Parathyroid adenoma (tissue), 2 donors: Measurements from ENCODE around the gene SMOC2.

Experiments used
- H2AFZ ChIP-seq: fragments of 300-600 bp; sonication (generic); one replicate; pipeline ENCODE4 v1.7.0; 2017; ENCODE audit warnings: antibody characterized with exemption, mild to moderate bottlenecking
- H3K27ac ChIP-seq: fragments of 300-600 bp; sonication (generic); one replicate; pipeline ENCODE4 v1.7.0; 2017
- H3K27me3 ChIP-seq: fragments of 300-600 bp; sonication (generic); one replicate; pipeline ENCODE4 v1.7.0; 2017; ENCODE audit warnings: low read length; ENCODE audit not compliant: control insufficient read depth, insufficient read depth
- H3K36me3 ChIP-seq: fragments of 300-600 bp; sonication (generic); one replicate; pipeline ENCODE4 v1.7.0; 2017; ENCODE audit warnings: low read length; ENCODE audit not compliant: control insufficient read depth, insufficient read depth
- H3K4me1 ChIP-seq: fragments of 300-600 bp; sonication (generic); one replicate; pipeline ENCODE4 v1.7.0; 2017; ENCODE audit warnings: control low read depth
- H3K4me2 ChIP-seq: fragments of 300-600 bp; sonication (generic); one replicate; pipeline ENCODE4 v1.7.0; 2017; ENCODE audit warnings: low read length
- H3K4me3 ChIP-seq: fragments of 300-600 bp; sonication (generic); one replicate; pipeline ENCODE4 v1.7.0; 2017; ENCODE audit warnings: low read depth, low read length
- H3K79me2 ChIP-seq: fragments of 300-600 bp; sonication (generic); one replicate; pipeline ENCODE4 v1.7.0; 2017; ENCODE audit warnings: control low read depth
- H3K9ac ChIP-seq: fragments of 300-600 bp; sonication (generic); one replicate; pipeline ENCODE4 v1.7.0; 2017; ENCODE audit warnings: mild to moderate bottlenecking
- H3K9me3 ChIP-seq: fragments of 300-600 bp; sonication (generic); one replicate; pipeline ENCODE4 v1.7.0; 2017; ENCODE audit warnings: low read length; ENCODE audit not compliant: control insufficient read depth
- TF ChIP-seq, protein P1 (sequence below): fragments of 300-600 bp; sonication (generic); IDR thresholded peaks from one replicate; pipeline ENCODE4 v1.7.0; 2017; ENCODE audit warnings: antibody characterized with exemption, mild to moderate bottlenecking
- donor health status: primary hyperparathyroidism.

SMOC2 gene

DNA sequence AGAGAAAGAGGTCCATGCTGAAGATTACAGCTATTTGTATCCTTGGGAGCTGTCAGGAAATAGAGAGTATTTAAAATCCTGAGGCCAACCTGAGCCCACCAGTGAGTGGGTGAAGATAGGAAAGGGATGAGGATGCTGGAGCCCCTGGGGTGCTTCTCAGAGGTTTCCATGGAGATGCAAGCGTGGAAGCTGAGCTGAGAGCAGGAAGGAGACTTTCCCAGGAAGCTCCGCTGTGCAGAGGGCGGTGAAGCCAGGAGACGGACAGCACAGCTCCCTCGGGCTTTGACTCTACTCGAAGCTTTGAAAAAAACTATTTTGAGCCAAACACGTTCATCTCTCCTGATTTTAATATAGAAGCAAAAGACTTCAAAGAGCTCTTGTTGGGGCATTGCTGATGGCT lies 222.1 kb downstream of the SMOC2 start:
- Histone ChIP-seq H3K9ac (no peak overlapping the region), H3K36me3 (no peaks in the 10 kb centered on the region), H3K27me3 (no peaks in the 10 kb centered on the region), H2AFZ (no peak overlapping the region), H3K9me3 (no peaks in the 10 kb centered on the region), H3K4me1 (no peaks in the 10 kb centered on the region), H3K27ac (no peak overlapping the region), H3K4me3 (no peak overlapping the region), H3K4me2 (no peak overlapping the region), H3K79me2 (no peaks in the 10 kb centered on the region)
- TF ChIP-seq, protein P1, sequence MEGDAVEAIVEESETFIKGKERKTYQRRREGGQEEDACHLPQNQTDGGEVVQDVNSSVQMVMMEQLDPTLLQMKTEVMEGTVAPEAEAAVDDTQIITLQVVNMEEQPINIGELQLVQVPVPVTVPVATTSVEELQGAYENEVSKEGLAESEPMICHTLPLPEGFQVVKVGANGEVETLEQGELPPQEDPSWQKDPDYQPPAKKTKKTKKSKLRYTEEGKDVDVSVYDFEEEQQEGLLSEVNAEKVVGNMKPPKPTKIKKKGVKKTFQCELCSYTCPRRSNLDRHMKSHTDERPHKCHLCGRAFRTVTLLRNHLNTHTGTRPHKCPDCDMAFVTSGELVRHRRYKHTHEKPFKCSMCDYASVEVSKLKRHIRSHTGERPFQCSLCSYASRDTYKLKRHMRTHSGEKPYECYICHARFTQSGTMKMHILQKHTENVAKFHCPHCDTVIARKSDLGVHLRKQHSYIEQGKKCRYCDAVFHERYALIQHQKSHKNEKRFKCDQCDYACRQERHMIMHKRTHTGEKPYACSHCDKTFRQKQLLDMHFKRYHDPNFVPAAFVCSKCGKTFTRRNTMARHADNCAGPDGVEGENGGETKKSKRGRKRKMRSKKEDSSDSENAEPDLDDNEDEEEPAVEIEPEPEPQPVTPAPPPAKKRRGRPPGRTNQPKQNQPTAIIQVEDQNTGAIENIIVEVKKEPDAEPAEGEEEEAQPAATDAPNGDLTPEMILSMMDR: no peak

DNA sequence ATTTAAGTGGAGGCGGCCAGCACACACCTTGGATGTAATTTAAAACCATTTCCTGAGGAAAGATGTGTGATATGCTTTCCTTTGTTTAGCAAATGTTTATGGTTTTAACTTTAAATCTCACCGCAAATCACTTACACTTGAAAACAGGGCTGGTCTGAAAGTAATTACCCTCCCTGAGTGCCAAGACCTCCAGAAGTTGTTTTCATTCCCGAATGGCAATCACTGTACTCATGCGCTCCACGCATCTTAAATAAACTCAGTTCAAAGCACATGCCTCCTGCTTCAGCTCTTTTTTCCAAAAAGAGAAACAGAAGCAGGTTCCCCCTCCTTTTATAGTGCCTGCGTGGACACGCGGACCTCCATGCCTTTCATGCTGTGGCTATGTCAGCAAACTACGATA lies 224.0 kb downstream of the SMOC2 start:
- H2AFZ ChIP-seq: no peak overlapping the region
- no peaks in the 10 kb centered on the region for H3K9me3 ChIP-seq
- H3K79me2 ChIP-seq: no peaks in the 10 kb centered on the region
- no peaks in the 10 kb centered on the region for H3K36me3 ChIP-seq
- H3K4me3 ChIP-seq: no peak overlapping the region
- TF ChIP-seq, protein P1: no peak
- H3K9ac ChIP-seq: no peak overlapping the region
- peak overlapping the region; percentile 7 for H3K4me2 ChIP-seq
- H3K27ac ChIP-seq: no peak overlapping the region
- H3K4me1 ChIP-seq: no peaks in the 10 kb centered on the region
- H3K27me3 ChIP-seq: no peaks in the 10 kb centered on the region

DNA sequence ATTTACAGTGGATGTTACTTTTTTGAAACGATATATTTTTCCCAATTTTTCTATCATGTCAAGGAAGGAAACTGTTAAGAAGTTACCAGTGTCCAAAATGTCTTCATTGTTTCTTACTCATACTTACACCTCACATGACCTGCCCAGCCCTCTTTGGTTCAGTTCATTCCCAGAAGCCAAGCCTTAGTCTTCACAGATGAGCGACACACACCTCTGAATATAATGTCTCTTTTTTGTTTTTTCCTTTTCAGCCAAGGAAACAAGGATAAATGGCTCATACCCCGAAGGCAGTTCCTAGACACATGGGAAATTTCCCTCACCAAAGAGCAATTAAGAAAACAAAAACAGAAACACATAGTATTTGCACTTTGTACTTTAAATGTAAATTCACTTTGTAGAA lies 225.2 kb downstream of the SMOC2 start:
- H3K4me2 ChIP-seq: no peak overlapping the region
- H3K79me2 ChIP-seq: no peaks in the 10 kb centered on the region

DNA sequence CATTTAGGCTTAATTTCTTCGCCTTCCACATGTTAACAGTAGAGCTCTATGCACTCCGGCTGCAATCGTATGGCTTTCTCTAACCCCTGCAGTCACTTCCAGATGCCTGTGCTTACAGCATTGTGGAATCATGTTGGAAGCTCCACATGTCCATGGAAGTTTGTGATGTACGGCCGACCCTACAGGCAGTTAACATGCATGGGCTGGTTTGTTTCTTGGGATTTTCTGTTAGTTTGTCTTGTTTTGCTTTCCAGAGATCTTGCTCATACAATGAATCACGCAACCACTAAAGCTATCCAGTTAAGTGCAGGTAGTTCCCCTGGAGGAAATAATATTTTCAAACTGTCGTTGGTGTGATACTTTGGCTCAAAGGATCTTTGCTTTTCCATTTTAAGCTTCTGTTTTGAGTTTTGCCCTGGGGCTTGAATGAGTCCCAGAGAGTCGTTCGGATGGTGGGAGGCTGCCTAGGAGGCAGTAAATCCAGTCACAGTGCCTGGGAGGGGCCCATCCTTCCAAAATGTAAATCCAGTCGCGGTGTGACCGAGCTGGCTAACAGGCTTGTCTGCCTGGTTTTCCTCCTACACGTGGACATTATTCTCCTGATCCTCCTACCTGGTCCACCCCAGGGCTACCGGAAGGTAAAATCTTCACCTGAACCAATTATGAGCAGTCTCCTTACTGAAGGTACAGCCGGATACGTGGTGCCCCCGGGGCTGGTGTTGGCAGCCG lies 225.9 kb downstream of the SMOC2 start:
- H3K4me1 ChIP-seq: no peaks in the 10 kb centered on the region
- H3K79me2 ChIP-seq: no peaks in the 10 kb centered on the region
- H2AFZ ChIP-seq: no peak overlapping the region
- H3K9me3 ChIP-seq: no peaks in the 10 kb centered on the region
- TF ChIP-seq, protein P1: no peak
- no peak overlapping the region for H3K4me2 ChIP-seq
- no peak overlapping the region for H3K9ac ChIP-seq
- H3K4me3 ChIP-seq: no peak overlapping the region
- no peaks in the 10 kb centered on the region for H3K36me3 ChIP-seq
- no peaks in the 10 kb centered on the region for H3K27me3 ChIP-seq
- no peak overlapping the region for H3K27ac ChIP-seq

More for the DNA sequence above, 225.2 kb downstream of the SMOC2 start:
- no peaks in the 10 kb centered on the region for H3K9me3 ChIP-seq
- H3K4me3 ChIP-seq: no peak overlapping the region
- no peak overlapping the region for H2AFZ ChIP-seq
- H3K27ac ChIP-seq: no peak overlapping the region
- H3K9ac ChIP-seq: no peak overlapping the region
- H3K4me1 ChIP-seq: no peaks in the 10 kb centered on the region
- no peaks in the 10 kb centered on the region for H3K36me3 ChIP-seq
- no peaks in the 10 kb centered on the region for H3K27me3 ChIP-seq
- TF ChIP-seq, protein P1: no peak

DNA sequence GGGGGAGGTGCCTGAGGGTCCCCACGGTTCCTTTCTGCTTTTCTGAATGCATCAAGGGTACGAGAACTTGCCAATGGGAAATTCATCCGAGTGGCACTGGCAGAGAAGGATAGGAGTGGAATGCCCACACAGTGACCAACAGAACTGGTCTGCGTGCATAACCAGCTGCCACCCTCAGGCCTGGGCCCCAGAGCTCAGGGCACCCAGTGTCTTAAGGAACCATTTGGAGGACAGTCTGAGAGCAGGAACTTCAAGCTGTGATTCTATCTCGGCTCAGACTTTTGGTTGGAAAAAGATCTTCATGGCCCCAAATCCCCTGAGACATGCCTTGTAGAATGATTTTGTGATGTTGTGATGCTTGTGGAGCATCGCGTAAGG lies 226.4 kb downstream of the SMOC2 start:
- no peaks in the 10 kb centered on the region for H3K79me2 ChIP-seq
- no peak overlapping the region for H3K27ac ChIP-seq
- H3K36me3 ChIP-seq: no peaks in the 10 kb centered on the region
- no peak overlapping the region for H2AFZ ChIP-seq
- H3K9ac ChIP-seq: no peak overlapping the region
- no peak overlapping the region for H3K4me3 ChIP-seq
- H3K9me3 ChIP-seq: no peaks in the 10 kb centered on the region
- H3K4me2 ChIP-seq: no peak overlapping the region
- H3K27me3 ChIP-seq: no peaks in the 10 kb centered on the region
- H3K4me1 ChIP-seq: no peaks in the 10 kb centered on the region
- TF ChIP-seq, protein P1: no peak
